Midbrain (tissue), 1 donor: ENCODE results near the gene TACC2.

ENCODE experiments used
- DNase-seq: peaks from one replicate; lab custom pipeline; 2025; lab: John Stamatoyannopoulos, UW

Gene TACC2

GRCh38 chr10:122170802-122171201 lies 181.8 kb downstream of the TACC2 start:
- no peak for DNase-seq

- no peak for DNase-seq
Observed at GRCh38 chr10:122171302-122172075, 182.5 kb downstream of the TACC2 start.

GRCh38 chr10:122172361-122173008 lies 183.5 kb downstream of the TACC2 start:
- no peak for DNase-seq

DNA sequence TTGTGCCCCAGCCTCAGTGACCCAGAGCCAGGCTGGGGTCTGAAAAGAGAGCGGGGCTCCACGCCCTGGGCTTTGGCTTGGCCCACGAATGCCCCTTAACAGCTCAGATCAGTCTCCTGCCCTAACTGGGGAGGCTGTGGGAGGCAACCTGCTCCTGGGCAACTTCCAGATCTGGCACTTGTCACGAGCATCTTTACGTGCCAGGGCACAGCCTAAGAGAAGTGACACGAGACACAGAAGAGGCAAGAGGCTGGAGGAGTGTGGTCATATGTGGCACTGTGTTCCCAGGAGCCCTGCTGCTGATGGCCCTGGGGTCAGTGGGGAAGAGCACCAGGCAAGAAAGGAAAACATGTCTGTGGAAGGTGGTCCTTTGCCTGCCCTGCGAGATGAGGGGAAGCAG lies 184.4 kb downstream of the TACC2 start:
- no peak for DNase-seq

- DNase-seq = no peak
Observed at GRCh38 chr10:122173766-122174435, 184.9 kb downstream of the TACC2 start.

DNA sequence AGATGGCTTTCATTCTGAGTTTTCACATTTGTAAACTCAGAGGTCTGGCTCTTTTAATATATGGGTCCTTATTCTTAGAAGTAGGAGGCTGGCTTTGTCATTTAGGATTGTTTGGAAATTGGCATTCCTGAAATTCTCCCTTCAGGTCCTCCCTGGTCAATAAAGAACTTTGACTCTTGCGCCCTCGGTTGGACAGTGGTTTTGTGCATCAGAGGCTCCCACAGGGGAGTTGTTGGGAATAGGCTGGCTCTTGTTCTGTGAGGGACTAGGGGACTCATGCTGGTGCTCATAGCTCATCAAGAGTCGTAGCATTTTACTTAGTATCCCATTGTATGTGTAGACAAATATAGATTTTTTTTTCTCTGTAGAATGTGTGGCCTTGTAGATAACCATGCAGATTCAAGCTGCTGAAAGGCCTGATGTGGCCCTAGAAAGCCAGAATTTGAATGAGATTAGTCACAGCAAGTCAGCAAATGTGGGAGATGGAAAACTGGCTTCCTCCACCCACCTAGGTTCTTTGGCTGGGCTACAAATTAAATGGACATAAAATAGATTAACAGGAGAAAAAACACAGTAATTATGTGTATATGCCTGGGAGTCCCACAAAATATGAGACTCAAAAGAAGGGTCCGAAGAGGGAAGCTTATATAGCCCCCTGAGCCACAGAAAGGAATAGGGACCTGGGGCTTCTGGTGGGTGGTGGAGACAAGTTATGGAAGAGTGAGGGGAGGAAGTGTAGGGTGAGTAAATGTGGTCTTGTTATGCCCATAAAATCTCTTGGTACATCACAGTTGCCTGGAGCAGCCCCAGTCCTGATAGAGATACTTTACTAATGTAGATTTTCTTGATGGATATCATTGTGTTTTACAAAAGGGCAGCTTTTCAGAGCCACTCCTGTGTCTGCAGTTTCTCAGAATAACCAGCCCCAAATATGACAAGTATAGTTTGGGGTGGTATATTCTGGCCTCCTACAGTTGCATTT lies 187.6 kb downstream of the TACC2 start:
- no peak for DNase-seq

GRCh38 chr10:122178655-122179054 lies 189.7 kb downstream of the TACC2 start:
- DNase-seq = no peak

DNA sequence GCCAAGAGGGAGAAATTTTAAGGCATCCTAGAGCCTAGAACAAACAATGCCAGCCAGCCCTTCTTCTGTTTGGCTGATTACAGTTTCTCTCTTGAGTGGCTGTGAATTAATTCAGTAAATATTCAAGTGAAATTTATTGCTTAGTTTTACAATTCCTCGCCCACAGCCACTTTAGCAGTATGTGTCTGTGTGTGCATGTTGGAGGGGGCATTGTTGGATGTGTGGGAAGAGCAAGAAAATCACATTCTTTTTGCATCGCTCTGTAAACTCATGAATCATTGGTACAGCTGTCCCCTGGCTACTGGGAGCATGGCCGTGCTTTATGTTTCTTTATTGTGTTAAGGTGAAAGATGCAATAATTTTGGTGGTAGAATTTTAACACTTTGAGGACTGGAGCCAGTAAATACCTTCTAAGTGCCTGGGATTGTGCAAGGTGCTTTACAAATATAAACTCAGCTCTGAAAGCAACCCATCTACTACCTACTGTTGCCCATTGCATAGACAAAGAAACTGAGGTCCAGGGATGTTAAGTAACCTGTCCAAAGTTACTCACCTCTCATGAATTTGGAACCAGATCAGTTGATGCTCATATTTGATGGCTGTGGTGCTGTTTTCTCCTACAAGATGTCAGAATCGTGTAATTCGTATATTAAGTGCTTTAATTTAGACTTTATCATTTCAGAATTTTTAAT lies 192.2 kb downstream of the TACC2 start:
- no peak for DNase-seq

DNA sequence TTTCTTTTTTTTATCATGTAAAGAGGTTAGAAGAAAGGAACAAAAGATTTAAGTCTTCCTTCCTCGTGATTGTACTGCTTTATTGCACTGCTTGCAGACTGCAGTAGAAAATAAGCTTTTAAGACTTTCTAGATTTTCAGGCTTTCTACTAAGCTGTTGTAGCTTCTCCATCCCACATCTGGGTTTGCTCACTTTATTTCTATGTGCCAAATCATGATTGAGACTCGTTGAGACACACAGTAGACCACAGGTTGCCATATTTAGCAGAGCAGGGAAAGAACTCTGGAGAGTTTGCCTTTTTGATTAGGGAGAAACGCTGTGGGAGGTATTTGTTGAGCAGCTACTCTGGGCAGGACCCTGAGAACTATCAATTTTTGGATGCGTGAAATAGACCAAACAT lies 192.9 kb downstream of the TACC2 start:
- no peak for DNase-seq

DNA sequence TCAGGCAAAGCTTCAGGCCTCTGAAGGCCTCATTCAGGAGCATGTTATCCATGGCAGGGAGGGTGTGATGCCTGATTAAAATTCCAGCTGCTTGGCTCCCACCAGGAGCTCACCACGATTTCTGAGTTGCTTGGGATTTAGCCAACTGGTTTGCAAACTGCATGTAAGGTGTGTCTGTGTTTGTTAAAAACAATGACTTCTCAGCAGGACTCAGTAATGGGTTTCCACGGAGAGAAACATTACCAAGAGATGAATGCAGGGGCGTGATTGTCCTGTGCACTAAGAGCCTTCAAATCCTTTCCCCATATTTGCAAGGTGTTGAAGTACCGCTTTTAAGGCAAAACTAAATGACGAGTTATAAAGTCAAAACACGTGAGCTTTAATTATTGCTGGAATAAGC lies 193.3 kb downstream of the TACC2 start:
- DNase-seq = no peak

GRCh38 chr10:122184254-122184653 lies 195.3 kb downstream of the TACC2 start:
- DNase-seq = no peak

DNA sequence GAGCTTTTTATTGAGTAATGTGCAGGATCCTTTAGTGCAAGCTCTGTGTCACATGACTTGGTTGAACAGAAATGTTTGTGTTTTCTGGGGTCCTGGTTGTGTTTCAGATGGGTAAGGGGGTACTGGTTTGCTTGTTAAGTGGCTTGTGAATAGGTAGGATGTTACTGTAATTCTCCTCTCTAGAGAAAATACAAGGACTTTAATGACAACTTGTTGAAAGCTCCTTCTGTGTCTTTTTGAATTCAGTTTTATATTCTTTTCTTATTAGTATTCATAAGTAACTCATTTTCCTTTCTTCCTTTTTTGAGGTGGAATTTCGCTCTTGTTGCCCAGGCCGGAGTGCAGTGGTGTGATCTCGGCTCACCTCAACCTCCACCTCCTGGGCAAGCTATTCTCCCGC lies 196.7 kb downstream of the TACC2 start:
- DNase-seq = no peak

DNA sequence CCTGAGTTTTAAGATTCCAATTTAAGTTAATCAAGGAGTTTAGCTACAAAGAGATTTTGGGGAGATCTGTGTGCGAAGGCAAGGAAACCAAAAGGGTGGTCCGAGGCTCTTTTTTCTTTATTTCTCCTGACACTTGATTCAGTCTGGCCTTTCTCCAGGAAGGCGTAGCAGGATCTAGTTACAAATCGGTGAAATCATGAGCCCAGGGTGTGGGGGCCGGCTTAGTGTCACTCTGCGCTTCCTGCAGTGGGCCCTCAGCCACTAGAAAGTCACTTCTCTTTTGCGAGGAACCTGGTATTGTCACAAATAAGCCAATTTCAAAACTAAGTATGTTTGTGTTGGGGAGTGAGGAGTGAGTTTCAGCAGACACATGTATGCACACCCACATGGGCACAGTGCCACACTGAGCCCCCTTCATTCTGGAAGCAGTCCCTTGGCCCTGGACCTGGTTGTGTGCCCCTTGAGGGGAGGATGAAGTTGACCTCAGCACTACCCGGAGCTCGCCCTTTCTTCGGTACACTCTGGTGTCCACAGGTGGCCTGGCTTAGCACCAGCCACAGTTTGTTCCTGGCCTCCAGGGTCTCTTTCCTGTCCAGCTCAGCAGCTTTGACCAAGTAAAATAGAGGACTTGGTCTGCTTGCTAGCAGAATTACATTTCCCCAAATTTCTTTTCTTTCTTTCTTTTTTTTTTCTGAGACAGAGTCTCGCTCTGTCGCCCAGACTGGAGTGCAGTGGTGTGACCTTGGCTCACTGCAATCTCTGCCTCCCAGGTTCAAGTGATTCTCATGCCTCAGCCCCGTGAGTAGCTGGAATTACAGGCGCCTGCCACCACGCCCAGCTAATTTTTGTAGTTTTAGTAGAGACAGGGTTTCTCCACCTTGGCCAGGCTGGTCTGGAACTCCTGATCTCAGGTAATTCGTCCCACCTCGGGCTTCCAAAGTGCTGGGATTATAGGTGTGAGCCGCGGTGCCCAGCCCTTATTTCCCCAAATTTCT lies 198.2 kb downstream of the TACC2 start:
- no peak for DNase-seq

- no peak for DNase-seq
Observed at GRCh38 chr10:122188706-122189105, 199.7 kb downstream of the TACC2 start.

DNA sequence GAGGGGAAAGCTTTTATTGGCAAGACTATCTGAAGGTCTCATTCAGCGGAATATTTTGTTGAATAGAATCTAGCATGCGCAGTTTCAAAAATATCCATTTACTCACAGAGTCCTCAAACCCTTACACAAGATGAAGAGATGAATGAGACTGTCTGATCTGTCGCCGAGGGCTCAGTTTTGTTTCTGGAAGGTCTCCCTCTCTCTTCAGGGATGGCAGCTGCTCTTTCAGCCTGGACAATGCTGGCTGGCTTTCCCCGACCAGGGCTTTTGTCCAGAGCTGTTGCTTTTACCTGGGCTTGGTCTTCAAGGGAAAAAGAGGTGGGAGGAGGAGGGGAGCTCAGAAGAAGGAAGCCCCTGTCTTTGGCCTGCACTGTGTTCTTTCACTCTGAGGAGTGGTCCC lies 200.2 kb downstream of the TACC2 start:
- no peak for DNase-seq

- DNase-seq = no peak
Observed at GRCh38 chr10:122190176-122190943, 201.4 kb downstream of the TACC2 start.

DNA sequence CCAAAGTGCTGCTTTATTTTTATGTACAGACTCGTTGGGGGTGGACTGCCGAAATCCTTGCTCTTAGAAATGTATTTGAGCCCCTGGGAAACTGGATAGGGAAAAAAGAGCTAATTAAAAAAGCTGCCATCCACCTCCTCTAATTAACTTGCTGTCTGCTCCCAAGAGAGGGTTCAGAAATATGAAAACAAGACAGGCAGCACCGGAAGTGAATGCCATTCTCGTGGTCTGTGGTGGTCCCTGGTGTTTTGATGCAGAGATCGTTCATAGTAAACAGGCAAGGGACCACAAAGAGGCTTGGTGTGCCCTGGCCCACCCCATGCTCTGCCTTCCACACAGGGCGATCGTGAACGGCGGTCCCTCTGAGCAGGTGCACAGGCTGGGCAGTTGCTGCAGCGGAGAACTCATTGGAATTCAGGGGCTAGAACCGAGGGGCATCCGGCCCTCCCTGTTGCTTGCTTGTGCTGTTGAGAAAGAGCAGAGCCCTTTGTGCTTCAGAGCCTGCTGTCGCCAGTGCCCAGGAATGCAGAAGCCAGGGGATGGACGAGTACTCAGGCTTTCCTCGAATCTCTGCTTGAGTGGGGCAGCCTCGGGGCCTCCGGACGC lies 203.1 kb downstream of the TACC2 start:
- peak; percentile 14 for DNase-seq

GRCh38 chr10:122194251-122194650 lies 205.3 kb downstream of the TACC2 start:
- DNase-seq = no peak

DNA sequence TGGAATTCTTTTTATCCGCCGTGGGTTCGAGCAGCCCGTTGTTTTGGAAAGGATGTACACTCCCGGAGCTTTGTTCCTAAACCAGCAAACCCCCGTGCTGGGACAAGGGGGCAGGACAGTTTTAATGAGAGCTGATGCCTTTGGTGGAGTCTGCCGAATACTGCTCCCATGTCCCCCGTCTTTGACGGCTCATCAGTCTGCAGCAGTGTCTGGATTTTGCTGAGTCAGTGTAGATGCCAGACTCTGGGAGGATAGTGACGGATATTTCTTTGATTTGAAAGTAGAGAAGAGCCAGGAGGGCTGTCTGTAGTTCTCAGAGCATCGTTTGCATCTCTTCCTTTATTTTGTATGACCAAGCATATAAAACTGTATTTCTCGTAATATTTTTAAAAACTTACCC lies 207.3 kb downstream of the TACC2 start:
- DNase-seq = no peak
